Measurements from ENCODE around the gene JARID2.
"Not testable (repeated sequence)": the region's sequence is repeated elsewhere in the genome, so short reads cannot be mapped to it uniquely, and the experiment has no call there.

Gene JARID2

DNA sequence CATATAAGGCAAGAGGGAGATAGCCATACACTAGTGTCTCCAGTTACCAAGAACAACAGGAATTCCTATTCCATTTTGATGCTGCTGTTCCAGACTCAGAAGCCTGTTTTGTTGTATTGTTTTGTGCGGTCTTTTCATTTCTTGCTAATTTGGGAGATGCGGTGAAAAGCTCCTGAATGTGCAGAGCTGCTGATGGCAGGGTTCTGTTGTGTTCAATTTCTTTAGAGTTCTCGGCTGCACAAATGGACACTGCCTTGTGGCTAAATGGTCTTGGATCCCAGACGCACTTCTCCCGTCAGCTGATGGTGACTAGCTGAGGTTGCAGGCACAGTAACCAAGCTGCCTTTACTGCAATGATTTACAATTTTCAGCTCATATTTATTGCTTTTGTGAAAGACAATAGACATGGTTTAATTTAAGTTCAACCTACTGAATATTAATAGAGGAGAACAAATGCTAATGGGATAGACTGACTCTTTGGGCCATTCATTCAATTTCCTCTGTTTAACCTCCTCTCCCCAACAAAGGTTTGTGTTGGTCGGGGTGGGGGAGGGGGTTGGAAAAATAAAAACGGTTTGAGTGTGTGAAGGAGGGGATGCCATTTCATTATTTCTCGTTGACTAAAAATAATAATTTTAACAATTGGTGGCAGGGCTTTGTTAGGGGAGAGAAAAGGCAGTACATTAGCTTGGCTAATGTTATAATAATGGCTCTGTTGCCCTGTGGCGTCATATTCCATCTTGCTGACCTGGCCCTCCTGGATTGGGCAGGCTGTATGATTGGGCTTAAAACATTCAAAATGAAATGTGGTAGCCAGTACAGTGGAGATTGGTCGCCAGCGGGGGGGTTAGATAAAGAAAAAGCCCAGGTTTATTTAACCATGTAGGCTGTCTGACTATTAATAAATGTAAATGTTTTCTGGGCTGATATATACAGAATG lies 159.5 kb downstream of the JARID2 start:
- no peak for DNase-seq

- DNase-seq: no peak
Measured at GRCh38 chr6:15406452-15406851, 160.6 kb downstream of the JARID2 start.

GRCh38 chr6:15408008-15408407 lies 162.1 kb downstream of the JARID2 start:
- no peak for DNase-seq

DNA sequence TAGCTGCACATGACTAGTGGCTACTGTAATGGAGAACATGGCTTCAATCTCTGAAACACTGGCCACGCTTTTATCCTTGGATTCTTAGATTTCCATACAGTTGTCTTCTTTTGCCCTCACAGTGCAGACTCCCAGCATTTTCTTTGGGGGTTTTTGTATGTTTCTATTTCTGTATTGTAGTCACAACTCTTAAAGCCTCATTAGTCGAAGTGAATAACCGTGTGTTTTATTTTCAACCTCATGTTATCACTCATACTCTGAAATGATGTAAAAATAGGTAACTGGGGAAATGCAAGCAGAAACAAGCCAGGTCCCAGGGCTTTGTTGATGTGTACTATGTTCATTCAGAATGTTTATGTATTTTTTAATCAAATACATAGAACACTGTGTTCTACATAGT lies 162.9 kb downstream of the JARID2 start:
- DNase-seq: no peak

DNA sequence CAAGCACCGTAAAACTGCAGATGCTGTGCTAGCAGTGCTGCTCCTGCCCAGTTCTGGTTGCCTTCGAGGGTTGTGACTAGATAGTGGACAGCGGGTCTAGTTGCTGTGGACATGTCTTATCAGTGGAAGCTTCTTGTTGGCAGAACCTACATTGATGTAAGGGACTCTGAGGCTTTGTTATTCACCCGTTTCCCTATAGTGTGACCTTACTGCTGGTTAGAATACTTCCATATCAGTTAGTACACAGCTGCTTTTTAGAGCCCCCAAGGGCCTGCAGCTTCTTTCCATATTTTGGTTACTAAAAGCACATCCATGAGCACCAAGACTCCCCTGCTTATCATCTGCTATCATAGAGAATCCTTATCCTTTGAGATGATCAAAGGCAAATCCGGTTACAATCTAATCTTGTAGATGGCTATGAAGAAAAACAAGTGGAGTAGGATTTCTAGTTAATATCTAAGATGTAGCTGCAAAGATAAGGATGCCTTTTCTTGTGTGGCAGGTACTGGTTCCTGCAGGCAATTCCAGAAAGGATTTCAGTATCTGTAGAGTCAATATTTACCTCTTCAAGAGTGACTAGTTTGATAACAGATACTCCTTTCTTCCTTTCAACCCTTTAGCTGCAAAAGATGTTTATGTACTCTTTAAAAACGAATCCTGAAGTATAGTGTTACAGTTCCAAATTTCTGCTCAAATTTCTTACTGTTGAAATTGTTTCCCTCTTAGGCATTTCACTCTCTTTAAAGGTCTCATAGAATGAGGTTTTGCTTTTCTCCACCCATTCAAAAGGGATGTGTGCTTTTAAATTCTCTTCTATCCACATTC lies 163.6 kb downstream of the JARID2 start:
- no peak for DNase-seq

DNA sequence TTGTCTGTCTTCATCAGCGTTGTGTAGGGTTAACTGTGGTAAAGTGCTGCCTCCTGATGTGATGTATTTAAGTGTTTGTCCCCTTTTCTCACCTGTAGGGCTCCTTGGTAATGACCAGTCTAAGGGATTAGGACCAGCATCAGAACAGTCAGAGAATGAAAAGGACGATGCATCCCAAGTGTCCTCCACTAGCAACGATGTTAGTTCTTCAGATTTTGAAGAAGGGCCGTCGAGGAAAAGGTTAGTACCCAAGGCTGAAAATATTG lies 164.2 kb downstream of the JARID2 start:
- DNase-seq: no peak

DNA sequence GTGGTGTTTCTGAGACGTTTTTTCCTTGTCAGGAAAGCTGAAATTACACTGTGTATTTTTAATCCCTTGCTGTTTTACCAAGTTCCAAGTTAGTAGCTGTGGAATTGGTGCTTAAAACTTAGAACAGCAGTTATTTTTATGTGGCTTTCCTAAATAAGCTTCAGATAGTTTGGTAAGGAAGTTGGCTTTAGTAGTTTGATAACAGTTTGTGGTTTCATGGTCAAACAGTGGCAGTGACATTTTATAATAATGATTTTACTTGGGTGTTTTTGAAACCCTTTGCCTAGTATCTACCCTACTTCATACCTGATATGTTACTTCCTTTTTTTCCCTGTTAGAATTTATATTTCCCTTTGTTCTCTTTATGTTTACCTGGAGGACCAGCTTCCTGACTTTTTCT lies 164.9 kb downstream of the JARID2 start:
- no peak for DNase-seq

GRCh38 chr6:15411766-15412165 lies 165.9 kb downstream of the JARID2 start:
- DNase-seq: no peak

- DNase-seq: no peak
Measured at GRCh38 chr6:15412767-15413166, 166.9 kb downstream of the JARID2 start.

GRCh38 chr6:15413466-15414234 lies 167.8 kb downstream of the JARID2 start:
- DNase-seq: no peak

DNA sequence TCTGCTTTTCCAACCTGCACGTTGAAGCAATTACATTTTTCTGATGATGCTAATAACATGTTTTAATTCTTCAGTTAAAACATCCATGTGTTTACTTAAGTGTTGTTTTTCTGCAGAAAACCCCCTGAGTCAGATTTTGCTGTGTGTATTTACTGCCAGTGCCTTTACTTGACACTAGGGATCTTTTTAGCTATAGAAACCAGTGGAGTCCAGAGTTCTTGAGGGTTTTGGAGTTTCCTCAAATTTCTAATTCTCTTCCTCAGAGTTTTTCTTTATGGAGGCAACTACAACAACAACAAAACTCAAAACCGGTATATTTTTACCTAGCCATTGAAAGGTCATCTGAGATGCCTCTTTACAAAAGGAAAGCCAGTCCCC lies 168.4 kb downstream of the JARID2 start:
- no peak for DNase-seq

DNA sequence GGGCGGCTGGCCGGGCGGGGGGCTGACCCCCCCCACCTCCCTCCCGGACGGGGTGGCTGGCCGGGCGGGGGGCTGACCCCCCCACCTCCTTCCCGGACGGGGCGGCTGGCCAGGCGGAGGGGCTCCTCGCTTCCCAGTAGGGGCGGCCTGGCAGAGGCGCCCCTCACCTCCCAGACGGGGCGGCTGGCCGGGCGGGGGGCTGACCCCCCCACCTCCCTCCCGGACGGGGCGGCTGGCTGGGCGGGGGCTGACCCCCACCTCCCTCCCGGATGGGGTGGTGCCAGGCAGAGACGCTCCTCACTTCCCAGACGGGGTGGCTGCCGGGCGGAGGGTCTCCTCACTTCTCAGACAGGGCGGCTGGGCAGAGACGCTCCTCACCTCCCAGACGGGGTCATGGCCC lies 169.8 kb downstream of the JARID2 start:
- not testable (repeated sequence) for DNase-seq

- DNase-seq: no peak
Measured at GRCh38 chr6:15416932-15417509, 171.2 kb downstream of the JARID2 start.

DNA sequence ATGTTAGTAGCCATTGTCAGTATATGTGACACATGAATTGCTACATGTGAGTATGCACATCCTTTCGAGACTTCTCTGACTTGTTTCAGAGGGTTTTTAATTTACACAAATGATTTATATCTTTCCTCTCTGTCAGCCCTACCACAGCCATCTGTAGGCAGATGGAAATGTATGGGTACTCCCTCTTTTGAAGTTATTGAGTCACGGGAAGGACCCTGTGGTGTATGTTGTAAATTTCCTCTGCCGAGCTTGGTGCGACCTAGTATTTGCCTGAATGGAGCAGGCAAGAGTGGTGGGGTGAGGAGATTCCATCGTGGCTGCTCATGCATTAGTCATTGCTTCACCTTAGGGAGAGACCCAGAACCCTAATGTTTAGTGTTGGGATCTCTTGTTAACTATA lies 171.9 kb downstream of the JARID2 start:
- no peak for DNase-seq

DNA sequence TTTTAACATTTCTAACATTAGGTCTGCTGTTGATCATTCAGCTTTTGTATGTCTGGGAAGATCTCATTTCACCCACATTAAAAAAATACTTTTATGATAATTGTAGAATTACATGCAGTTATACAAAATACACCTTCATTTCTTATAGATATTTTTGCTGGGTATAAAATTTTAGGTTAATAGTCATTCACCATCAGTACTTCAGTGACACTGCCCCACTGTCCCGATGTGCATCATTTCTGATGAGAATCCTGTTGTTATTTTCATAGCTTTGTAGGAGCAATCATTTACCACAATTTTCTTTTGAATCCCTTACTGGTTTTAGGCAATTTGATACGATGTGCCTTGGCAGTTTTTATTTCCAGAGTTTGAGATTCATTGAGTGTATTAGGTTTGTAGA lies 173.6 kb downstream of the JARID2 start:
- no peak for DNase-seq

- no peak for DNase-seq
Measured at GRCh38 chr6:15420959-15421438, 175.1 kb downstream of the JARID2 start.

GRCh38 chr6:15421945-15422733 lies 176.3 kb downstream of the JARID2 start:
- no peak for DNase-seq

DNA sequence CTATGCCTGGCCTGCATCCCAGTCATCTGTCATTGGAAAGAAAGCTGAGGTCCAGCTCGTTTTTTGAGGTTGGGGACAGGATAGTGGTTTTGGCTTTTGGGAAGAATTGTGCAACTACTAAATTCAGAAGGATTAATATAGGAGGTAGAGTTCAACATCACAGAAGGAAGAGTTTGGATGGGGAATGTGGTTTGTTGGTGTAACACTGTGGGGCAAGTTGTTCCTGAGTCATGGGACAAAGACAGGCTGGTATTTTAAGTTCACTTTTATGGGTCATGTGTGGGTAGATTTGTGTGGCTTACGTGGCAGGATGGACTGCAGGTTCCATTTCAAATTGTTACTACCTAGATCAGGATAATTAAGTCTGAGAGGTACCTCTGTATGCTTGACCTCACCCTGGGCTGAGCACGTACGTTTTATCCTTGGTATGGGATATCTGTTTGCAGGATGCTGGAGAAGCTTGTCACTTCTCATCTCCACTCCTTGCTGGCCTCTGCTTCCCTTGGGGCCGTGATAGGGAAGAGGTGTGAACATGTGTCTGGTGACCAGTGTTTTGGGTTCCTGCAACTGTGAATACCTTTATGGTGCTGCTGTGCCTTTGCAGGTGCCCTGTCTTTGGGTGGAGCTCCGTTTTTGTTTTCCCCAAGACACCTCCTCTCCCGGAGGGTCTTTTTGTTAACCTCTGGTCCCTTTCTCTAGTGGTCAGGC lies 177.6 kb downstream of the JARID2 start:
- DNase-seq: no peak

- no peak for DNase-seq
Measured at GRCh38 chr6:15425947-15426346, 180.1 kb downstream of the JARID2 start.

DNA sequence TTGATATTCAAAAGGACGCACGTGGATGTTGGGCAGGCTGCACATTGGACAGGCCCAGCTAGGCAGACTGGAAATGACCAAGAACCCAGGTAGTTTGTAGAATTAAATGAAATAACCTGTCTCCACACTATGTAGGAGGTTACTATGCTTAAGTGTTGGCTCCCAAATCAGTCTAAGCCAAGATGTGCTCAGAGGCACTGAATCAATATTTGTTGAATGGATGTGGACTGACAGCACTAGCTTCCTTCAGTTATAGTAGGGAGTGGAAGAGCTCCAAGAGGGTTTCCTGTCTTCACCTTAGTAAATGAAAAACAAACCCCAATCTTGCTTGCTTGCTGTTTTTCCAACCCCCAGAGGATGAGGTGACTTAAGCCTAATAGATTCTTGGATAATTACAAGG lies 180.5 kb downstream of the JARID2 start:
- no peak for DNase-seq

DNA sequence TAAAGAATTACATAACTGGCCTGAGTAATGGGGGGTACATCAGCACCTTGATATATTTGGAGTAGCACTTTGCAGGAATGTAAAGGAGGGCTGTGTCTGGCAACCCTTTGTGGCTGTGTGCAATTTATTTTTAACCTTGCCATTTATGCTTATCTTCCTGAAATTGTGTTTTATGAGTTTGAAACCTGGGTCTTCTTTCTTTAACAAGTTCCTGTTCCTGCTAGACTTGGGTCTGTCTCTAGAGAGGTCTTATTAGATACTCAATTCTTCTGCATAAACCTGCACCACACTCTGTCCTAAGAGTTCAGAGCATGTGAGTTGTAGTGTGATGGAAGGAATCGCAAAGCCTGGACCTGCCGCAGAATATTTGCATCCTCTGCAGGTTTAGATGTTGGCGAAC lies 181.0 kb downstream of the JARID2 start:
- DNase-seq: no peak
